C1 segment of cervical spinal cord (tissue), 14 donors: ENCODE measurements around the gene PEX6.
"Not testable (repeated sequence)": the region's sequence is repeated elsewhere in the genome, so short reads cannot be mapped to it uniquely, and the experiment has no call there.

ENCODE experiments used
- DNase-seq, 14 donors: peaks; one replicate each; lab custom pipeline; 2025; lab: John Stamatoyannopoulos, UW

PEX6 gene

DNA sequence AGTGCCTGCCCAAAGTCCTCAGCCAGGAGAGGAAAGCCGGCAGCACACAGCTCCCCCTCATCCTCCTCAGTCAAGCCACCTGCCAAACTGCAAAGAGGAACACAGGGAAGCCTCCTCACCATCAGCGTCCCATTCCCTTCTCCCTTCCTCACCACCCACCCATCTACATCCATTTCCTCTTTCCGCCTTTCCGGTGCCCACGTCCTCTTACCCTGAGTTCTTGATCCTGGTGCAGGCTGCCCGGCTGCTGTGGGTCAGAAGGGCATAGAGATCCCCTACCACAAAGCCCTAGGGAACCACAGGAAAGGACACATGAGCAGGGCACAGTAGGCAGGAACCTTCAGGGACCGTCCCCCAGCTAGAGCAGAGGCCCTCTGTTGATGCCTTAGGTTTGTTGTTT lies 12.4 kb downstream of the PEX6 start:
- no peak for DNase-seq

DNA sequence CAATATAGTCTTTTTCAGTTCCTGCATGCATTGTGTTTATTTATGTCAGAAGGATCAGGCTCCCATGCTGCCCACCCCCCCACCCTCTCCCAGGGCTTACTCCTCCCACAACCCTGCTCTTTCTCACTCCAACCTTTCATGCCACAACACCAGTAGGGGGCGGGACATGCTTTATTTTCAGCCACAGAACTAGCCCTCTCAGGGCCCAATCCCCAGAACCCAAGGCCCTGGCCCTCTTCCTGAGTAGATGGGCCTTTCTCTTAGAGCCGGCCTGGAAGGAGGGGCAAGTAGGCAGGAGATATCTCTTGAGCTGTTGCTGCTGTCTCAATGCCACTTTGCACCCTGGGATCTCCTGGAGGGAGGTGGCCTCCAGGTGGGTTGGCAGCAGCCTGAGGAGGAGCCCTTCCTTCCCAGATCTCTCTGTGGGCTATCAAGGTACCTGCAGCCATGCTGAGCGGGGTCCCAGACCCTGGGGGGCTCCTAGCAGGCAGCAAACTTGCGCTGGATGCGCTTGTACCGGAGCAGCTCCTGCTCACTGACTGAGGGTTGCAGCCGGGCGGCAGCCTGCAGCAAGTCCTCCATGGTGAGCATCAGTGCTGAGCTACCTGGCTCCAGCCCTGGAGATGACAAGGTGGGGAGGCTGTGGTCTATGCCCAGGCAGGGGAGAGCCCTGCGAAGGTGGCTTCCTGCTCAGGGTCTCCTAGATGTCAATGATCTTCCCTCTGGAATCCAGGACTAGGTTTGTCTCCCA lies 15.0 kb downstream of the PEX6 start:
- no peak for DNase-seq

DNA sequence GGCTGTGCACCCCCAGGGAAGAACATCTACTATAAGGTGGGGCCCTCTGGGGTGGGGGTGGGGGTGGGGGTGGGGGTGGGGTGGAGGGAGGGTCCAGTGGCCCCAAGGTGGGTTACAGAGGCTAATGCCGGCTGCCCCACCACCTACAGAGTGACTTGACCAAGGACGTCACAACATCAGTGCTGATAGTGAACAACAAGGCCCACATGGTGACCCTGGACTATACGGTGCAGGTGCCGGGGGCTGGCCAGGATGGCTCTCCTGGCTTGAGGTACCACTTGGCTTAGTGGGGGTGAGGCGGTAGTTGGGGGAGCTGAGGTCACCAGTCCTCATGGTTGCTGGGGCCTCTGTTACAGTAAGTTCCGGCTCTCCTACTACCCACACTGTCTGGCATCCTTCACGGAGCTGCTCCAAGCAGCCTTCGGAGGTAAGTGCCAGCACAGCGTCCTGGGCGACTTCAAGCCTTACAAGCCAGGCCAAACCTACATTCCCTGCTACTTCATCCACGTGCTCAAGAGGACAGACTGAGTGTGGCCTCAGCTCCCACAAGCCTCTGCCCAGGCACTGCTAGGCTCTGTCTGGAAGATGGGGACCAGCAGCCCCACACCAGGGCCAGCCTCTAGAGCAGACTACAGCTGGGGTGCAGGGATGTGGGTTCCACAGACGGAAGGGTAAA lies 15.7 kb downstream of the PEX6 start:
- DNase-seq: no peak

DNA sequence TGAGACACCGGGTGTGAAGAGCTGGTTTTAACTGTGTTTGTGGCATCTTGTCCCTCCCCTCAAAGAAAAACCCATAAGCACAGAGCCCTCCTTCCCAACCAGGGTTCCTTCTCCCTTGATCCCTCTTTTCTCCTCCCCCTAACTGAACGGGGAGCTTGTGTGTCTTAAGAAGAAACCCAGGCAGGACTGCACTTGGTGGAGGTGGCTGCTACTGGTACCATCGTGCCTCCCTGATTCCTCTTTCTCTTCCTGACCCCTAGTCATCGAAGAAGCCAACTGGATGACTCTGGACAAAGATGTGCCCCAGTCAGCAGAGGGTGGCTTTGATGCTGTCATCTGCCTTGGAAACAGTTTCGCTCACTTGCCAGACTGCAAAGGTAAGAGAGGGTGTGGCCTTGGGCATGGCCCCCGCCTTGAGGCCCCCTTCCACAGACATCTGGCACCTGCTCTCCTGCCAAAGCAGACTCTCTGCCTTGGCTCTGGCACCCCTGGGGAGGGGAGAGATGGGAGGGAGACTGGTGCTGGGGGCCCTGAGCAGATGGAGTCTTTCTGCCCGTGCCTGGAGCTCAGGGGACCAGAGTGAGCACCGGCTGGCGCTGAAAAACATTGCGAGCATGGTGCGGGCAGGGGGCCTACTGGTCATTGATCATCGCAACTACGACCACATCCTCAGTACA lies 16.3 kb downstream of the PEX6 start:
- DNase-seq: no peak

DNA sequence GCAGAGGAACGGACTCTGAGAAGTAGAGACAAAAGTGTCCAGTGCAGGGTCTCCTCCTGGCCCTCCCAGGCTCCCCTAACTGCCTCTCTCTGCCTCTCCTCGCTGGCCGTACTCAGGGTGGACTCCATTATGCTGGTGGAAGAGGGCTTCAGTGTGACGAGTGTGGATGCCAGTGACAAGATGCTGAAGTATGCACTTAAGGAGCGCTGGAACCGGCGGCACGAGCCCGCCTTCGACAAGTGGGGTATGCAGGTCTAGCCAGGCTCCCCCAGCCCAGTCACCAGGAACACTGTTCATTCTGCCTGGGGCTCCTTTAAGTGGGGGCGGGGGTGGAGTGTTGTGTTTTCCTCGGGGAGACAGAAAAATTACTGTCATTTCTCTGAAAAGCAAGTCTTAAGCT lies 16.9 kb downstream of the PEX6 start:
- no peak for DNase-seq

DNA sequence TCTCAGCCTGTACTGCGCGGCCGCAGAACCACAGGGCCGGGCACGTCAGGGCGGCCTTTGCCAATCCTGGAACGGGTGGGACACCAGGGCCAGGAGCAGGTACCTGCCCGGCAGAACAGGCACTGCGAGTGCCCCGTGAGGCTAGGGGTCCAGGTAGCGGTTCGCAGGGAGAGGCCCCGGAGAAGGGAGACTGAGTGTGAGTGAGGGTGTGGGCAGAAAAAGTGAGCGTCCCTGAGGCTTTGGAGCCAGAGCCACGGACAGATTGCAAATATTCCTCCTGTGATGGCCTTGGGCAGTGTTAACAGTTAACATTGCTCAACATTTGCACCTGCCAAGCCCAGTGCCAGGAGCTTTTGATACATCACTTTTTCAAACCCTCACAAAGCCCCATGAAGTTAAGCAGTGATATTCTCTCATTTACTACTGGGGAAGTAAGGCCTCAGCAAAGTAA lies 17.9 kb downstream of the PEX6 start:
- peak in 1 of 14 donors; percentile 40 for DNase-seq

DNA sequence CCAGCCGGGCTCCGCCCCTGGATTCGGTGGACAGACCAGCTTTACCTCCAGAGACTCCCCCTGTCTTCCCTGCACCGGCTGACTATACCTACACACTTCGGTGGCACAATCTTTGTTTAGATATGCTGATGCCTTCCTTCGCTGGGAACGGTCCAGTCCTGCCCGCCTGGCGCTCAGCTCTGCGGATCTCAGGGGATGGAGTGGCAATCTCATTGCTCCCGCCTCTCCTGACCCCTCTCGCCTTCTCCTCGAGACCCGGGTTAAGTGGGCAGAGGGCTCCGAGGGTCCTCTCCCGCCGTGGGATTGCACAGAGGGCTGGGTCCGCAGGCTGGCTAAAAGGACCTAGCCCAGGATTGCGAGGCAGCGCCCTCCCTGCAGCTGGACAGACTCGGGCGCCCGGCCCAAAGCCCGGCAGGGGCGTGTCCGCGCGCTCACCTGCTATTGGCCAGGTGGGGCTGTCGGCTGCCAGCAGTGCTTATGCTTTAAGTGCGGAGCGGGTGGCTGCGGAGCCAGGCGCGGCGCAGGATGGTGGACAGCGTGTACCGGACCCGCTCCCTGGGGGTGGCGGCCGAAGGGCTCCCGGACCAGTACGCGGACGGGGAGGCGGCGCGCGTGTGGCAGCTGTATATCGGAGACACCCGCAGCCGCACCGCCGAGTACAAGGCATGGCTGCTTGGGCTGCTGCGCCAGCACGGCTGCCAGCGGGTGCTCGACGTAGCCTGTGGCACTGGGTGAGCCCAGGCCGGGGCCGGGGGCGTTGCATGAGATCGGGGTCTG lies 18.6 kb downstream of the PEX6 start, which contains the start of gene GNMT:
Gene GNMT, plus strand, starts transcription at position 512 of the 777 bp plus-strand sequence. Its CDS starts 14 bp downstream, at position 526.
- peak in 3 of 14 donors; percentile 6 to 50 (median 14) for DNase-seq

DNA sequence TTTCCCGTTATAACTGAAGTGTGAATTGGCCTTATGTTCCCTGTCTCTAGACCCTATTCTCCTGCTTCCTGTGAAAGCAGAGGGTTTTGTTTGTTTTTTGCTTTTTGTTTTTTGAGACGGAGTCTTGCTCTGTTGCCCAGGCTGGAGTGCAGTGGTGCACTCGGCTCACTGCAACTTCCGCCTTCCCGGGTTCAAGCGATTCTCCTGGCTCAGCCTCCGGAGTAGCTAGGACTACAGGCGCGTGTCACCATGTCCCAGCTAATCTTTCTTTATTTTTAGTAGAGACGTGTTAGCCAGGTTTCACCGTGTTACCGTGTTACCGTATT lies 19.1 kb downstream of the PEX6 start:
- DNase-seq: no peak

DNA sequence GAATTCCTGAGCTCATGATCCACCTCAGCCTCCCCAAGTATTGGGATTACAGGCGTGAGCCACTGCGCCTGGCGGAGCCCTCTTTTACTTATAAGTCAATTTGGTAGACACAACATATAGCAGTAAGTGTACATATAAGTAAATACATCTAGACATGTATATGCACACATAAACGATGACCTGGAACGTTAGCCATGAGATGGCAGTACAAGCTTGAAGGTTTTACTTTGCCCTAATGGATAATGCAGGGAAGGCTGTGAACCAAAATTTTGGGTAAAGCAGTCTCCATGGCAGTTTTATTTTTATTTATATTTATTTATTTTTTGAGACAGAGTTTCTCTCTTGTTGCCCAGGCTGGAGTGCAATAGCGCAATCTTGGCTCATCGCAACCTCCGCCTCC lies 20.9 kb downstream of the PEX6 start:
- DNase-seq: no peak

DNA sequence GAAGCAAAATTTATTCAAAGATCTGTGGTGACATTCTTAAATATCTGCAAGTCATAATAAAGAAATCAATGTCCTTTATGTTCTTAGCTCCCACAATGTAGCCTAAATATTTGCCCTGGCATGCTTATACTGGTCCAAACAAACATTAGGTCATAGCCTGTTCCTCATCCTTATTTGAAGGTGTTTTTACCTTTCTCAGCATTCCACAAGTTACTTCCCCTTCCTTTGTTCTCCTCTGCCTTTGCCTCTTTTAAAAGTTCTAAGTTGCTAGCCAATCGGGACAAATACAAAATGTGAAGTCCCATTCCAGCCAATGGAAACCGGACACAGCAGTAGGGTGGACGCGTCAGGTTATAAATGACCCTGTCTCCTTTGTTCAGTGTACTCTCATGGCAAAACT lies 24.6 kb downstream of the PEX6 start:
- DNase-seq: not testable (repeated sequence)

DNA sequence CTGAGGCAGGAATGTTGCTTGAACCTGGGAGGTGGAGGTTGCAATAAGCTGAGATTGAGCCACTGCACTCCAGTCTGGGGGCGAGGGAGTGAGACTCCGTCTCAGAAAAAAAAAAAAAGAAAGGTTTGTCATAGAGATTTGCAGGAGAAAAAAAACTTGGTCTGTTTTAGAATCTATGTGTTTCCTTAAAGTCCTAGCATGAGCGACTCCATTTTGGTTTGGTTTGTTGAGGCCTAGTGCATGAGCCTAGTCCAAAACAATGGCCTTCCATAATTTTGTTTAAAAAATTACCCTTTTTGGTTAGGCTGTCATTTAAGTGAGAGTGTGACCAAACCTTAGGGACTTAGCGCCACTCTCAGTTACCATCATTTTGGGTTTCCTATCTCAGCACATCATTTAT lies 26.6 kb downstream of the PEX6 start:
- DNase-seq: no peak

DNA sequence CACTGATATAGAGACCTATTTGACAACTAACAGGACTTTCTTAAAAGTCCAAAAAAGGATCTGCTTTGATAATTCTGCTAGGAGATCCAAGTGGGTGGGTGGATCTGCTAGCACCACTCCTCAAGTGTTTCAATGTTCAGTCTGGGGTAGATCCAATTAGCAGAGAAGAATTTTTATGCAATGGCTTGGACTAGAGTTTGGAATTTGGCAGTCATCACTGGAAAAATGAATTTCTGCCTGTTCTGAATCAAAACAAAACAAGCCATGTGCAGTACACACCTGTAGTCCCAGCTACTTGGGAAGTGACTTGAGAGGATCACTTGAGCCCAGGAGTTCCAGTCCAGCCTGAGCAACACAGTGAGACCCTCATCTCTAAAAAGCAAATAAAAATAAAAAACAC lies 31.0 kb downstream of the PEX6 start:
- no peak for DNase-seq

DNA sequence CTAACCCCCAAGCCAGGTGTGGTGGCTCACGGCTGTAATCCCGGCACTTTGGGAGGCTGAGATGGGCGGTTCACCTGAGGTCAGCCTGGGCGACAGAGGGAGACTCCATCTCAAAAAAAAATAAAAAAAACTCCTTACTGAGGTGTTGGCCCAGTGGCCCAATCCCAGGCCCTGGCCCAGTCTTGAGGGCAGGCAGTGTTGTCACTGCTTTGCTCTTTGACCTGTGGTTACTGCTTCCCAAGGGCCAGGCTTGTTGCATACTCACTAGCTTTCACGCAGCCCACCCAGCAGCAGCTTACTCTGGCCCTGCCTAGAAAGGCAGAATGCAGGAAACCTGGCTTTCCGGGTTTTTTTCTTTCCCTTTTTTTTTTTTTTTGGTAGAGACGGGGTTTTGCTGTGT lies 36.5 kb downstream of the PEX6 start:
- DNase-seq: no peak

DNA sequence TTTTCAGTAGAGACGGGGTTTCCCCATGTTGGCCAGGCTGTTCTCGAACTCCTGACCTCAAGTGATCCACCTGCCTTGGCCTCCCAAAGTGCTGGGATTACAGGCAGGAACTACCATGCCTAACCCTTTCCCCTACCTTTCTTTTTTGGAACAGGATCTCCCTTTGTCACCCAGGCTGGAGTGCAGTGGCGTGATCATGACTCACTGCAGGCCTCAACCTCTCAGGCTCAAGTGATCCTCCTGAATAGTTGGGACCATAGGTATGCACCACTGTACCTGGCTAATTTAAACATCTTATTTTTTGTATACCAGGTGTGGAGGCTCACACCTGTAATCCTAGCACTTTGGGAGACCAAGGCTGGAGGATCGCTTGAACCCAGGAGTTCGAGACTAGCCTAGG lies 37.6 kb downstream of the PEX6 start:
- DNase-seq: not testable (repeated sequence)

DNA sequence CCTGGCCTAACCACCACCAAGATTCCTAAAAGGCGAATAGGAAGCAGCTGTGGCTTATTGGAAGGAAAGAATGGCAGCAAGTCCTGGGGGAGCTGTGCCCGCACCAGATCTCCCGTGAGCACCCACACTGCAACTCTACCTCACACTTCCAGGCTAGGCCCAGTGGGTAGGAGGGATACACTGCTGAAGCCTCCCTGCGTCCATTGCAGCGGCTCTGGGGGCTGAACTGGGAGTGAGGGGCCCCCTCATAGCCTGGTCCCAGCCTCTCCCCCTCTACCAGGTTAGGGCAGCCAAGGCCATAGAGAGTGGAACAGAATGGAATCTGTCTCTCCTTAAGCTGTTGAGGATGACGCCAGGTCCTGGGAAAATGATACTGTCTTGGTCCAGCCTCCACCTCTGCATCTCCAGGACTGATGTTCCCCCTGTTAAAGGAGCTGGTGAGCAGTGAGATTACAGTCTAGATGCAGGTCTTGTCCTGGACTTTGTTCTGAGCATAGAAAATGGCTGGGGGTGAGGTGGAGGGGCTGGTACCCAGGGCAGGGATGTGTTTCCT lies 38.4 kb downstream of the PEX6 start:
- DNase-seq: no peak

DNA sequence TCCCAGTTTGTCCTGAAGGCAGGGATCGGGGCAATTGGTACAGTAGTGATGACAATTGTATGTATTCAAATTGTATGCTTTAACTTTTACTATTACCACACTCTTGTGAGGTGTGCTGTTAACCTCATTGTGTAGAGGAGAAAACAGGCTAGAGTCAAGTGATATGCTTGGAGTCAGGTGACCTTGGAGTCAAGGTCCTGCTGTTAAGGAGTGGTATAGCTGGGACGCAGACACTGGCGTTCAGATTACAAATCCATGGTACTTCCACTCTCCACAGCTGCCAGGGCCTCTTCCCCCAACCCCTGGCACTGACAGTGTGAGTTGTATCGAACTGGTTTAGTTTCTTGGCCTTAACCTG lies 39.2 kb downstream of the PEX6 start:
- no peak for DNase-seq

DNA sequence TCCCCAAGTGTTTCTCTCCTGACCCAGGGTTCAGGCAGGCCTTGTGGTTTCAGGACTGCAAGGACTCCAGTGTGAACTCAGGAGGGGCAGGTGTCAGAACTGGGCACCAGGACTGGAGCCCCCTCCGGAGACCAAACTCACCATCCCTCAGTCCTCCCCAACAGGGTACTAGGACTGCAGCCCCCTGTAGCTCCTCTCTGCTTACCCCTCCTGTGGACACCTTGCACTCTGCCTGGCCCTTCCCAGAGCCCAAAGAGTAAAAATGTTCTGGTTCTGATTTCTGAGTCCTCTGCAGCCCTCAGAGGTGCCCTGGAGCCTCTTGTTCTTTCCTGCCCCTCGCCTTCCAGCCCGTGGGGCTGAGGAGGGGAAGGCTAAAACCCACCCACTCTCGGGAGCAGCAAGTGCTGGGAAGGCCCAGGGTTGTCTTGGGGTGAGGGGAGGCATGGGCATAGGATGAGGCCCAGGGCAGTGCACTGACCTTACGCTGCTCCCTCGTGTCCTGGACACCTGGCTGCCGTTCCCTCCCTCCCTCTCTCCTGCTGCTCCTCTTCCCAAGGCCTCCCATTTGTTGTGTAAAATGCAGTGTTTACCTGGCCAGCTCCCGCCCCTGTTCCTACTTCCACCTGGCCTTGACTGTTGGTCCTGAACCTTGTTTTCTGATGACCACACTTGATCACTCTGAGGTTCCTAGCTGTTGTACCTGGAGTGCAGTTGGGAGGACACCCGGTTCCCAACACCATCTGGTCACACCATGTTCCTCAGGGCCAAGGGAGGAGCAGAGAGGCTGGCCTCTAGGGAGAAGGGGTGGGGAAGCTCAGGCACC lies 39.8 kb downstream of the PEX6 start:
- DNase-seq: no peak

DNA sequence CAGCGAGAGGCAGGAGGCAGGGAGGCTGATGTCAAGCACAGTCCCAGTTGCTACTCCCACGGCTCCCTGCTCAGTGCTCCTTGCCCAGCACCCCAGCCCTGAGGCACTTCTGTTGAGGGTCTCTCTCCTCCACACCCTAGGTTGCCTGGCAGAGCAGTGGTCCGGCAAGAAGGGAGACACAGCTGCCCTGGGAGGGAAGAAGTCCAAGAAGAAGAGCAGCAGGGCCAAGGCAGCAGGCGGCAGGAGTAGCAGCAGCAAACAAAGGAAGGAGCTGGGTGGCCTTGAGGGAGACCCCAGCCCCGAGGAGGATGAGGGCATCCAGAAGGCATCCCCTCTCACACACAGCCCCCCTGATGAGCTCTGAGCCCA lies 40.6 kb downstream of the PEX6 start:
- DNase-seq: no peak

DNA sequence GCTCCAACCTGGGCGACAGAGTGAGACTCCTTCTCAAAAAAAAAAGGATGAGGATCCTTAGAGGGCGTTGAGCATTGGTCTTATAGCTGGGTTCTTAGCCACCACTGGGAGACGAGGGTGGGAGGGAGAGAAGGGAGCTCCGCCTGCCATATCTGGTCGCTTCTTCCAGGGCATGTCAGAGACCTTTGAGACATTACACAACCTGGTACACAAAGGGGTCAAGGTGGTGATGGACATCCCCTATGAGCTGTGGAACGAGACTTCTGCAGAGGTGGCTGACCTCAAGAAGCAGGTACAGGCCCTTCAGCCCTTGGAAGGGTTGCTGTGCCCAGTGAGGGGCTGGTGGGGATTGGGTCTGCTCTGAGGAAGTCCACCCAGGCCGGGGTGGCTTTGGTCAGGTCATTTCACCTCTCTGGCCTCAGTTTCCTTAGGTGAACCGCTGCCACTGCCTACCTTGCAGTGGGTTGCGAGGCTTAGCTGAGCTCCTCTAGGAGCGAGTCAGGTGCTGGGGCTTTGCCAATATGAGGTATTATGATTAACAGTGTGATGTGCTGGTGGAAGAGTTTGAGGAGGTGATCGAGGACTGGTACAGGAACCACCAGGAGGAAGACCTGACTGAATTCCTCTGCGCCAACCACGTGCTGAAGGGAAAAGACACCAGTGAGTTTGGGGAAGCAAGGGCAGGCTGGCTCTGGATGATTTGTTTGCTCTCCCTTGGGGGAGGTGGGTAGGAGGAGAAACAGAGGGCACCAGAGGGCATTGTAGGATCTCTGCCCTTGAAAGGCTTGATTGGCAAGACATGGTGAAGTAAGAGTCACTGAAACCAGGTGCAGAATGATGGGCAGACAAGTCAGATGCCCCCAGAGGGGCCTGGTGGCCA lies 41.2 kb downstream of the PEX6 start:
- DNase-seq: no peak

DNA sequence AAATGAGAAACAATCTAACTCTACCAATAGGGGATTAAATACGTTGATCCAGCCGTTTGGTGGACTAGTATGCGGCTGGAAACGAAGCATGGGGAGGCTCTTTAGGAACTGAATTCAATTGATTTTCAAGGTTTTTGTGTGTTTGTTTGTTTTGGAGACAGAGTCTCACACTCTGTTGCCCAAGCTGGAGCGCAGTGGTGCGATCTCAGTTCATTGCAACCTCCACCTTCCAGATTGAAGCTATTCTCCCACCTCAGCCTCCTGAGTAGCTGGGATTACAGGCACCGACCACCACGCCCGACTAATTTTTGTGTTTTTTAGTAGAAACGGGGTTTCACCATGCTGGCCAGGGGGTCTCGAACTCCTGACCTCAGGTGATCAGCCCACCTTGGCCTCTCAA lies 42.6 kb downstream of the PEX6 start:
- no peak for DNase-seq
